A549 (cell line): ENCODE results near the gene COL12A1. TPM values are rescaled to one million over a fixed set of nuclear protein-coding genes. Genes with fewer than 3 reads are reported as not detected.

Experiments
- ATAC-seq, 2 experiments: fragments of 200-7000 bp in 1 of 2; fragments of >200 bp in 1 of 2; cut with Nextera tagmentation in 1 of 2; cut with Tn5 transposase in 1 of 2; 3 replicates each; pipeline versions ENCODE4 v1.8.0 to v1.9.1; 2018 to 2020; ENCODE audit warnings: mild to moderate bottlenecking in 1 of 2, moderate library complexity in 1 of 2
- CTCF ChIA-PET: fragments of 300-600 bp; sonication (Branson Sonifier 250); formaldehyde crosslinking; extraction: SDS; loops from one replicate; lab custom pipeline; 2021; ENCODE audit warnings: antibody characterized with exemption, inconsistent platforms; lab: Yijun Ruan, JAX
- POLR2A ChIA-PET: fragments of 350-600 bp; formaldehyde crosslinking; extraction: SDS; loops from one replicate; lab custom pipeline; 2021; ENCODE audit warnings: antibody characterized with exemption, inconsistent platforms; lab: Yijun Ruan, JAX
- DNase-seq, 2 experiments: peaks; one replicate each; pipeline versions ENCODE4 v3.0.0 to v3.0.0-alpha.2; 2011 to 2016; ENCODE audit warnings: low read depth in 1 of 2, low spot score in 1 of 2
- FAIRE-seq: peaks from 2 replicates; lab custom pipeline; 2011; peaks lifted over from hg19 to GRCh38; lab: Jason Lieb, UNC
- H3K27ac ChIP-seq, 2 experiments: fragments of >200 bp; sonication (Bioruptor Twin); formaldehyde crosslinking; 3 replicates each; pipeline ENCODE4 v1.5.1; 2016 to 2017
- H3K4me1 ChIP-seq: fragments of >200 bp; sonication (Bioruptor Twin); formaldehyde crosslinking; 3 replicates; pipeline ENCODE4 v1.6.1; 2016
- H3K4me2 ChIP-seq: fragments of >200 bp; sonication (Bioruptor Twin); formaldehyde crosslinking; 3 replicates; pipeline ENCODE4 v1.6.1; 2016
- H3K4me3 ChIP-seq: fragments of >200 bp; sonication (Bioruptor Twin); formaldehyde crosslinking; 3 replicates; pipeline ENCODE4 v1.5.1; 2016
- H3K9me3 ChIP-seq: fragments of >200 bp; sonication (Bioruptor Twin); formaldehyde crosslinking; 3 replicates; pipeline ENCODE4 v1.6.1; 2016
- BHLHE40 ChIP-seq: IDR thresholded peaks from 2 replicates; pipeline ENCODE4 v1.6.1; 2012; ENCODE audit warnings: low read depth, low read length, inconsistent platforms
- CBX2 ChIP-seq: fragments of 200-600 bp; sonication (generic); IDR thresholded peaks from 2 replicates; pipeline ENCODE4 v1.6.1; 2016; ENCODE audit warnings: low read depth, mild to moderate bottlenecking, borderline replicate concordance
- FOSB ChIP-seq: fragments of 250-450 bp; sonication (Bioruptor Pico); IDR thresholded peaks from 2 replicates; pipeline ENCODE4 v1.5.0; 2020; ENCODE audit warnings: mild to moderate bottlenecking, moderate library complexity
- FOSL2 ChIP-seq, 2 experiments: fragments of 450-650 bp in 1 of 2; fragments of >200 bp in 1 of 2; sonication (Bioruptor Twin) in 1 of 2; formaldehyde crosslinking; IDR thresholded peaks; 2 replicates each; pipeline versions ENCODE4 v1.5.0 to v1.6.1; 2016 to 2020; ENCODE audit warnings: mild to moderate bottlenecking in 1 of 2, moderate library complexity in 1 of 2
- HDAC2 ChIP-seq: fragments of 200-600 bp; sonication (generic); IDR thresholded peaks from 2 replicates; pipeline ENCODE4 v1.6.1; 2016
- HEYL ChIP-seq: fragments of 250-450 bp; sonication (Bioruptor Pico); IDR thresholded peaks from 2 replicates; pipeline ENCODE4 v1.8.0; 2021; ENCODE audit warnings: mild to moderate bottlenecking, moderate library complexity
- HMGXB4 ChIP-seq: fragments of 250-450 bp; sonication (Bioruptor Pico); IDR thresholded peaks from 2 replicates; pipeline ENCODE4 v1.5.0; 2021; ENCODE audit warnings: mild to moderate bottlenecking, moderate library complexity, borderline replicate concordance
- HOXA7 ChIP-seq: fragments of 250-450 bp; sonication (Bioruptor Pico); IDR thresholded peaks from 2 replicates; pipeline ENCODE4 v1.5.0; 2020; ENCODE audit warnings: mild to moderate bottlenecking, moderate library complexity
- HOXB13 ChIP-seq: fragments of 250-450 bp; sonication (Bioruptor Pico); IDR thresholded peaks from 2 replicates; pipeline ENCODE4 v1.5.0; 2020; ENCODE audit warnings: low read depth, mild to moderate bottlenecking, moderate library complexity
- JUNB ChIP-seq: fragments of >200 bp; sonication (Bioruptor Twin); formaldehyde crosslinking; IDR thresholded peaks from 2 replicates; pipeline ENCODE4 v1.6.1; 2016
- MAFK ChIP-seq: fragments of 450-650 bp; IDR thresholded peaks from 2 replicates; pipeline ENCODE4 v1.6.1; 2014; ENCODE audit not compliant: partially characterized antibody
- MAX ChIP-seq: IDR thresholded peaks from 2 replicates; pipeline ENCODE4 v1.6.1; 2012
- MYC ChIP-seq: IDR thresholded peaks from 2 replicates; pipeline ENCODE4 v1.6.1; 2012; ENCODE audit warnings: mild to moderate bottlenecking, inconsistent platforms, low read length, improper control_type of control experiment, borderline replicate concordance
- NFE2L2 ChIP-seq: fragments of 150-350 bp; conservative IDR thresholded peaks from 2 replicates; pipeline ENCODE4 v1.6.1; 2014; ENCODE audit warnings: low read length
- NPAS2 ChIP-seq: fragments of 250-450 bp; sonication (Bioruptor Pico); IDR thresholded peaks from 2 replicates; pipeline ENCODE4 v1.8.0; 2022; ENCODE audit warnings: mild to moderate bottlenecking, moderate library complexity, borderline replicate concordance
- NR3C1 ChIP-seq: fragments of >200 bp; sonication (Bioruptor Twin); formaldehyde crosslinking; IDR thresholded peaks from 3 replicates; pipeline ENCODE4 v1.6.1; 2017
- POLR2AphosphoS2 ChIP-seq: conservative IDR thresholded peaks from 2 replicates; pipeline ENCODE4 v1.6.1; 2012; ENCODE audit warnings: low read length, improper control_type of control experiment, inconsistent platforms
- RAD21 ChIP-seq, 2 experiments: fragments of >200 bp in 1 of 2; sonication (Bioruptor Twin) in 1 of 2; formaldehyde crosslinking in 1 of 2; IDR thresholded peaks in 1 of 2; conservative IDR thresholded peaks in 1 of 2; 2 replicates in 1 of 2; 3 replicates in 1 of 2; pipeline ENCODE4 v1.6.1; 2012 to 2018; ENCODE audit warnings: inconsistent platforms in 1 of 2
- REST ChIP-seq: fragments of 200-600 bp; sonication (generic); IDR thresholded peaks from 2 replicates; pipeline ENCODE4 v1.6.1; 2016; ENCODE audit warnings: antibody characterized with exemption, mild to moderate bottlenecking, moderate library complexity
- RNF2 ChIP-seq: fragments of 200-600 bp; sonication (generic); IDR thresholded peaks from 2 replicates; pipeline ENCODE4 v1.6.1; 2016; ENCODE audit warnings: low read depth, mild to moderate bottlenecking, antibody characterized with exemption, moderate library complexity, borderline replicate concordance
- TFCP2L1 ChIP-seq: fragments of 250-450 bp; sonication (Bioruptor Pico); IDR thresholded peaks from 2 replicates; pipeline ENCODE4 v1.5.0; 2021; ENCODE audit warnings: mild to moderate bottlenecking
- TP53 ChIP-seq: fragments of 250-450 bp; sonication (Bioruptor Pico); IDR thresholded peaks from 2 replicates; pipeline ENCODE4 v1.5.0; 2021; ENCODE audit warnings: mild to moderate bottlenecking, moderate library complexity
- ZC3H11A ChIP-seq: fragments of 450-650 bp; IDR thresholded peaks from 2 replicates; pipeline ENCODE4 v1.6.1; 2014; ENCODE audit warnings: antibody characterized with exemption, mild to moderate bottlenecking
- ZFP36 ChIP-seq: fragments of 450-650 bp; IDR thresholded peaks from 2 replicates; pipeline ENCODE4 v1.6.1; 2014; ENCODE audit warnings: borderline replicate concordance; ENCODE audit not compliant: partially characterized antibody
- ZNF302 ChIP-seq: fragments of 250-450 bp; sonication (Bioruptor Pico); IDR thresholded peaks from 2 replicates; pipeline ENCODE4 v1.9.0; 2021; ENCODE audit warnings: inconsistent platforms, mild to moderate bottlenecking, moderate library complexity
- WGBS: methylation state at CpG from one replicate; pipeline ENCODE4 v1.1.6; 2017; ENCODE audit errors: missing lambda C conversion rate; 5-methylcytosine and 5-hydroxymethylcytosine counted together
- polyA plus RNA-seq, 4 experiments: library from polyadenylated mRNA; depleted of rRNA in 3 of 4; stranded (reverse); fragments of >200 nt; fragmentation: RNase III in 1 of 4; extraction: RNeasy Plus Mini Kit Qiagen cat#74134 plus additional on column Dnase treatment in 1 of 4; gene quantifications; 2 replicates in 3 of 4; 3 replicates in 1 of 4; pipeline ENCODE4 v1.2.3, GENCODE V29; 2011 to 2017
- TF ChIP-seq, protein P1 (sequence below): IDR thresholded peaks from 2 replicates; pipeline ENCODE4 v1.6.1; 2012; ENCODE audit warnings: low read depth, borderline replicate concordance

Gene COL12A1
- polyA plus RNA-seq, 2 of the 4 experiments (the other 2 are of a cell fraction) = 6.3 to 11.2 TPM

GRCh38 chr6:75220357-75220756 is 14.5 kb upstream of the COL12A1 start:
- H3K4me3 ChIP-seq = no peak overlapping the region
- ChIA-PET POLR2A (no interaction called here), CTCF (interaction anchor here (1.1 to 5.5 kb wide), 3 partner anchors 11 to 15 kb away, joined by 4 to 58 read pairs (median 4); partner anchors contain the start of gene COL12A1)
- DNase-seq = no peak
- ATAC-seq = no peak
- H3K27ac ChIP-seq = no peak overlapping the region
- WGBS = 53% methylated on average over 1 of the region's 1 CpG
- no peak overlapping the region for H3K4me2 ChIP-seq
- H3K4me1 ChIP-seq = 0 out of 3 replicates have a peak, but pooled peaks cover 3% of the 10 kb centered on the region
- TF ChIP-seq, protein P1, sequence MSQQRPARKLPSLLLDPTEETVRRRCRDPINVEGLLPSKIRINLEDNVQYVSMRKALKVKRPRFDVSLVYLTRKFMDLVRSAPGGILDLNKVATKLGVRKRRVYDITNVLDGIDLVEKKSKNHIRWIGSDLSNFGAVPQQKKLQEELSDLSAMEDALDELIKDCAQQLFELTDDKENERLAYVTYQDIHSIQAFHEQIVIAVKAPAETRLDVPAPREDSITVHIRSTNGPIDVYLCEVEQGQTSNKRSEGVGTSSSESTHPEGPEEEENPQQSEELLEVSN = no peak
- TF ChIP-seq HOXA7 (CRISPR knock-in tag) (no peak), ZC3H11A (no peak), TP53 (CRISPR knock-in tag) (no peak), RNF2 (no peak), TFCP2L1 (no peak), MAX (no peak), POLR2AphosphoS2 (no peak), RAD21 (conservative IDR thresholded peaks at IDR 0.05 in 1 of 2, IDR thresholded peaks at IDR 0.05 in 1 of 2) (no peak), NFE2L2 (no peak), ZFP36 (no peak), NPAS2 (no peak), FOSL2 (IDR thresholded peaks at IDR 0.05) (no peak), FOSL2 (CRISPR knock-in tag; IDR thresholded peaks at IDR 0.05) (no peak), FOSB (no peak), MAFK (no peak), JUNB (no peak), MYC (no peak)
- FAIRE-seq = no peak
- H3K9me3 ChIP-seq = no peaks in the 10 kb centered on the region

- POLR2A ChIA-PET = no interaction called here
- H3K4me1 ChIP-seq = 0 out of 3 replicates have a peak, but pooled peaks cover 3% of the 10 kb centered on the region
- no peak for TF ChIP-seq CBX2
- TF ChIP-seq FOSL2 (IDR thresholded peaks at IDR 0.05) = no peak
- TF ChIP-seq FOSL2 (CRISPR knock-in tag; IDR thresholded peaks at IDR 0.05) = no peak
- no peak for TF ChIP-seq HEYL (CRISPR knock-in tag)
- TF ChIP-seq NPAS2 = no peak
- TF ChIP-seq HDAC2 = no peak
- TF ChIP-seq HOXB13 (CRISPR knock-in tag) = no peak
- no peak for TF ChIP-seq TP53 (CRISPR knock-in tag)
- TF ChIP-seq HMGXB4 (CRISPR knock-in tag) = no peak
- no peak for TF ChIP-seq BHLHE40
- no peak for TF ChIP-seq NR3C1
- no peak for TF ChIP-seq ZNF302
- no peak for TF ChIP-seq RAD21 (conservative IDR thresholded peaks at IDR 0.05 in 1 of 2, IDR thresholded peaks at IDR 0.05 in 1 of 2)
- no peak for TF ChIP-seq MAFK
- no peak for TF ChIP-seq REST
- TF ChIP-seq, all 56 proteins: peak for 0
- CTCF ChIA-PET = interaction anchor here (0.6 to 5.5 kb wide), 4 partner anchors 10 to 1264 kb away, joined by 3 to 58 read pairs (median 4); no protein-coding TSS in a partner anchor
- Histone ChIP-seq H3K4me2 (no peak overlapping the region), H3K4me3 (no peak overlapping the region), H3K27ac (no peak overlapping the region), H3K9me3 (no peaks in the 10 kb centered on the region)
- FAIRE-seq (no peak), ATAC-seq (no peak), DNase-seq (no peak)
- 62% methylated on average over 3 of the region's 3 CpGs for WGBS
Observed at GRCh38 chr6:75219263-75219662, 13.4 kb upstream of the COL12A1 start.
